ENCODE data around the gene TUT7. TPM values are rescaled to one million over a fixed set of nuclear protein-coding genes. Genes with fewer than 3 reads are reported as not detected.
"Not testable (repeated sequence)": the region's sequence is repeated elsewhere in the genome, so short reads cannot be mapped to it uniquely, and the experiment has no call there.

The TUT7 gene
- 26.2 TPM for polyA plus RNA-seq

- H3K27ac Mint-ChIP-seq = peak within 1 kb of the TSS; percentile 93 to 94 (median 94)
- peaks cover 24 to 38% (median 27%) of the 10 kb centered on the region in 3 donors for H3K4me1 Mint-ChIP-seq
- no peaks in the 10 kb centered on the region for H3K9me3 Mint-ChIP-seq
- no peaks in the 10 kb centered on the region for H3K27me3 Mint-ChIP-seq
- peaks cover 4% of the 10 kb centered on the region for H3K36me3 Mint-ChIP-seq
- H3K4me3 Mint-ChIP-seq = peak within 1 kb of the TSS; percentile 86 to 99 (median 98)
These were observed at the start of gene TUT7 for GRCh38 chr9:86354011-86354817. Gene TUT7 (minus strand): TSS chr9:86354410. CDS start chr9:86353199, 1,211 bp downstream.

GRCh38 chr9:86402591-86402990, 48.4 kb upstream of the TUT7 start:
- H3K4me1 Mint-ChIP-seq = peaks cover 0 to 2% (median 0%) of the 10 kb centered on the region in 3 donors
- peaks cover 25% of the 10 kb centered on the region for H3K27me3 Mint-ChIP-seq
- H3K4me3 Mint-ChIP-seq = no peak overlapping the region
- H3K27ac Mint-ChIP-seq = no peak overlapping the region
- no peaks in the 10 kb centered on the region for H3K36me3 Mint-ChIP-seq
- H3K9me3 Mint-ChIP-seq = no peaks in the 10 kb centered on the region

- Mint-ChIP-seq H3K4me1 (no peaks in the 10 kb centered on the region), H3K4me3 (no peak overlapping the region), H3K36me3 (no peaks in the 10 kb centered on the region)
These were observed 42.2 kb upstream of the TUT7 start for GRCh38 chr9:86396412-86396811.

GRCh38 chr9:86390184-86390583, 36.0 kb upstream of the TUT7 start:
- H3K4me3 Mint-ChIP-seq, H3K27ac Mint-ChIP-seq, H3K4me1 Mint-ChIP-seq, H3K9me3 Mint-ChIP-seq, H3K36me3 Mint-ChIP-seq: not testable (repeated sequence)
- peaks cover 17% of the 10 kb centered on the region for H3K27me3 Mint-ChIP-seq

More at GRCh38 chr9:86396412-86396811, 42.2 kb upstream of the TUT7 start:
- Mint-ChIP-seq H3K27me3 (peaks cover 2% of the 10 kb centered on the region), H3K27ac (no peak overlapping the region), H3K9me3 (peaks cover 0 to 7% (median 0%) of the 10 kb centered on the region in 3 donors)

GRCh38 chr9:86389628-86390027, 35.4 kb upstream of the TUT7 start:
- Mint-ChIP-seq H3K27me3 (peaks cover 20% of the 10 kb centered on the region), H3K27ac (no peak overlapping the region), H3K36me3 (no peaks in the 10 kb centered on the region), H3K4me3 (no peak overlapping the region), H3K4me1 (no peaks in the 10 kb centered on the region), H3K9me3 (peaks cover 0 to 7% (median 1%) of the 10 kb centered on the region in 3 donors)

GRCh38 chr9:86387376-86387775, 33.2 kb upstream of the TUT7 start:
- H3K36me3 Mint-ChIP-seq = no peaks in the 10 kb centered on the region

GRCh38 chr9:86383000-86383399, 28.8 kb upstream of the TUT7 start:
- not testable (repeated sequence) for H3K36me3 Mint-ChIP-seq, H3K4me3 Mint-ChIP-seq, H3K4me1 Mint-ChIP-seq, H3K27ac Mint-ChIP-seq
- Mint-ChIP-seq H3K9me3 (peaks cover 3 to 15% (median 10%) of the 10 kb centered on the region in 3 donors), H3K27me3 (peaks cover 28% of the 10 kb centered on the region)

More at GRCh38 chr9:86387376-86387775, 33.2 kb upstream of the TUT7 start:
- H3K4me1 Mint-ChIP-seq = no peaks in the 10 kb centered on the region
- H3K9me3 Mint-ChIP-seq = peaks cover 3 to 16% (median 10%) of the 10 kb centered on the region in 3 donors
- H3K27me3 Mint-ChIP-seq = peaks cover 29% of the 10 kb centered on the region
- no peak overlapping the region for H3K27ac Mint-ChIP-seq
- H3K4me3 Mint-ChIP-seq = no peak overlapping the region

- H3K36me3 Mint-ChIP-seq = no peaks in the 10 kb centered on the region
- H3K9me3 Mint-ChIP-seq = peaks cover 1 to 10% (median 5%) of the 10 kb centered on the region in 3 donors
- H3K4me3 Mint-ChIP-seq = no peak overlapping the region
- H3K4me1 Mint-ChIP-seq = no peaks in the 10 kb centered on the region
- H3K27me3 Mint-ChIP-seq = peaks cover 7% of the 10 kb centered on the region
- no peak overlapping the region for H3K27ac Mint-ChIP-seq
These were observed 21.8 kb upstream of the TUT7 start for GRCh38 chr9:86376016-86376415.

- Mint-ChIP-seq H3K4me3 (peak overlapping the region in 1 of 4 donors; percentile 19), H3K4me1 (no peaks in the 10 kb centered on the region), H3K36me3 (no peaks in the 10 kb centered on the region), H3K27me3 (peaks cover 9% of the 10 kb centered on the region), H3K9me3 (peaks cover 2 to 23% (median 15%) of the 10 kb centered on the region in 3 donors), H3K27ac (no peak overlapping the region)
These were observed 15.6 kb upstream of the TUT7 start for GRCh38 chr9:86369810-86370209.

- Mint-ChIP-seq H3K4me1 (no peaks in the 10 kb centered on the region), H3K27ac (no peak overlapping the region), H3K4me3 (peak overlapping the region in 1 of 4 donors; percentile 10)
These were observed 14.8 kb upstream of the TUT7 start for GRCh38 chr9:86368871-86369521.

GRCh38 chr9:86361176-86361575, 7.0 kb upstream of the TUT7 start:
- Mint-ChIP-seq H3K27me3 (peaks cover 6% of the 10 kb centered on the region), H3K4me3 (no peak overlapping the region), H3K4me1 (peaks cover 4 to 6% (median 5%) of the 10 kb centered on the region in 3 donors), H3K27ac (no peak overlapping the region), H3K36me3 (peaks cover 2% of the 10 kb centered on the region), H3K9me3 (peaks cover 0 to 1% (median 0%) of the 10 kb centered on the region in 3 donors)

More at GRCh38 chr9:86368871-86369521, 14.8 kb upstream of the TUT7 start:
- Mint-ChIP-seq H3K36me3 (no peaks in the 10 kb centered on the region), H3K27me3 (peaks cover 5% of the 10 kb centered on the region), H3K9me3 (peaks cover 2 to 23% (median 15%) of the 10 kb centered on the region in 3 donors)

GRCh38 chr9:86359151-86359879, 5.1 kb upstream of the TUT7 start:
- Mint-ChIP-seq H3K4me3 (peak overlapping the region in 1 of 4 donors; percentile 38), H3K4me1 (peaks cover 8 to 11% (median 9%) of the 10 kb centered on the region in 3 donors), H3K36me3 (peaks cover 2% of the 10 kb centered on the region), H3K9me3 (no peaks in the 10 kb centered on the region), H3K27ac (peak overlapping the region in 1 of 3 donors; percentile 23), H3K27me3 (peaks cover 6% of the 10 kb centered on the region)

GRCh38 chr9:86356871-86357866, 3.0 kb upstream of the TUT7 start:
- H3K4me3 Mint-ChIP-seq = peak overlapping the region in 2 of 4 donors; percentile 10 to 71
- no peaks in the 10 kb centered on the region for H3K9me3 Mint-ChIP-seq
- peaks cover 4% of the 10 kb centered on the region for H3K27me3 Mint-ChIP-seq
- H3K4me1 Mint-ChIP-seq = peaks cover 14 to 24% (median 18%) of the 10 kb centered on the region in 3 donors
- H3K36me3 Mint-ChIP-seq = peaks cover 2% of the 10 kb centered on the region
- no peak overlapping the region for H3K27ac Mint-ChIP-seq

GRCh38 chr9:86355814-86356213, 1.6 kb upstream of the TUT7 start:
- peaks cover 16 to 33% (median 26%) of the 10 kb centered on the region in 3 donors for H3K4me1 Mint-ChIP-seq
- no peaks in the 10 kb centered on the region for H3K9me3 Mint-ChIP-seq
- peak overlapping the region in 1 of 4 donors; percentile 86 for H3K4me3 Mint-ChIP-seq
- H3K27ac Mint-ChIP-seq = peak overlapping the region in 1 of 3 donors; percentile 93
- peaks cover 2% of the 10 kb centered on the region for H3K36me3 Mint-ChIP-seq
- H3K27me3 Mint-ChIP-seq = peaks cover 2% of the 10 kb centered on the region

Data from IgD-negative memory B cell (primary cell).